WERI-Rb-1 (cell line): ENCODE measurements around the gene AAR2.

ENCODE experiments used
- DNase-seq: peaks from one replicate; pipeline ENCODE4 v3.0.0-alpha.2; 2020
- H3K27ac ChIP-seq: fragments of 250-450 bp; sonication (Bioruptor Pico); 2 replicates; pipeline ENCODE4 v1.5.1; 2020; ENCODE audit warnings: mild to moderate bottlenecking, moderate library complexity
- H3K27me3 ChIP-seq: fragments of 250-450 bp; sonication (Bioruptor Pico); 2 replicates; pipeline ENCODE4 v1.5.1; 2021; ENCODE audit warnings: mild to moderate bottlenecking, low read depth, moderate library complexity; ENCODE audit not compliant: insufficient read depth, severe bottlenecking
- H3K36me3 ChIP-seq: fragments of 250-450 bp; sonication (Bioruptor Pico); 2 replicates; pipeline ENCODE4 v1.5.1; 2020; ENCODE audit warnings: mild to moderate bottlenecking, moderate library complexity
- H3K4me3 ChIP-seq: 2 replicates; pipeline ENCODE4 v1.5.1; 2011; ENCODE audit warnings: low read depth, mild to moderate bottlenecking, control low read depth, low read length
- H3K9me3 ChIP-seq: fragments of 250-450 bp; sonication (Bioruptor Pico); 2 replicates; pipeline ENCODE4 v1.5.1; 2021; ENCODE audit warnings: mild to moderate bottlenecking, moderate library complexity; ENCODE audit not compliant: severe bottlenecking
- TF ChIP-seq, protein P1 (sequence below): IDR thresholded peaks from 2 replicates; pipeline ENCODE4 v1.5.1; 2011; ENCODE audit warnings: low read depth, mild to moderate bottlenecking, control low read depth, inconsistent platforms, low read length

The AAR2 gene

DNA sequence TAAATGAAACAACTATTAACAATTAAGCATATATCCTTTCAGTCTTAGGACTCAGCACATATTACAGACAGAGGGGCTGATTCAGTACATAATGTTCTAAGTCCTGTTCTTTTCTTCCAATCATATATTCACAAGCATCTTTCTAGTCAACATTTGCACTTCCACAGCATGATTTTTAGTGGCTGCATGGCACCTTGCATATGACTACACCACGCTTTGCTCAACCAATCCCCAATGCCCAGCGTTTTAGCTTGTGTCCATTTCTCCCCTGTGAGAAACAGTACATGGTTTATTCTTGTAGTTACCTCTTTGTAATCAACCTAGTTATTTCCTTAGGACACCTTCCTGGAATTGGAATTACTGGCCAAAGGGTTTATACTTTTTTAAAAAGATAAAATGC is 33.2 kb downstream of the AAR2 start:
- Histone ChIP-seq H3K36me3 (no peaks in the 10 kb centered on the region), H3K27ac (no peak overlapping the region), H3K9me3 (no peaks in the 10 kb centered on the region), H3K27me3 (no peaks in the 10 kb centered on the region), H3K4me3 (no peak overlapping the region)
- TF ChIP-seq, protein P1, sequence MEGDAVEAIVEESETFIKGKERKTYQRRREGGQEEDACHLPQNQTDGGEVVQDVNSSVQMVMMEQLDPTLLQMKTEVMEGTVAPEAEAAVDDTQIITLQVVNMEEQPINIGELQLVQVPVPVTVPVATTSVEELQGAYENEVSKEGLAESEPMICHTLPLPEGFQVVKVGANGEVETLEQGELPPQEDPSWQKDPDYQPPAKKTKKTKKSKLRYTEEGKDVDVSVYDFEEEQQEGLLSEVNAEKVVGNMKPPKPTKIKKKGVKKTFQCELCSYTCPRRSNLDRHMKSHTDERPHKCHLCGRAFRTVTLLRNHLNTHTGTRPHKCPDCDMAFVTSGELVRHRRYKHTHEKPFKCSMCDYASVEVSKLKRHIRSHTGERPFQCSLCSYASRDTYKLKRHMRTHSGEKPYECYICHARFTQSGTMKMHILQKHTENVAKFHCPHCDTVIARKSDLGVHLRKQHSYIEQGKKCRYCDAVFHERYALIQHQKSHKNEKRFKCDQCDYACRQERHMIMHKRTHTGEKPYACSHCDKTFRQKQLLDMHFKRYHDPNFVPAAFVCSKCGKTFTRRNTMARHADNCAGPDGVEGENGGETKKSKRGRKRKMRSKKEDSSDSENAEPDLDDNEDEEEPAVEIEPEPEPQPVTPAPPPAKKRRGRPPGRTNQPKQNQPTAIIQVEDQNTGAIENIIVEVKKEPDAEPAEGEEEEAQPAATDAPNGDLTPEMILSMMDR, result no peak
- no peak for DNase-seq

DNA sequence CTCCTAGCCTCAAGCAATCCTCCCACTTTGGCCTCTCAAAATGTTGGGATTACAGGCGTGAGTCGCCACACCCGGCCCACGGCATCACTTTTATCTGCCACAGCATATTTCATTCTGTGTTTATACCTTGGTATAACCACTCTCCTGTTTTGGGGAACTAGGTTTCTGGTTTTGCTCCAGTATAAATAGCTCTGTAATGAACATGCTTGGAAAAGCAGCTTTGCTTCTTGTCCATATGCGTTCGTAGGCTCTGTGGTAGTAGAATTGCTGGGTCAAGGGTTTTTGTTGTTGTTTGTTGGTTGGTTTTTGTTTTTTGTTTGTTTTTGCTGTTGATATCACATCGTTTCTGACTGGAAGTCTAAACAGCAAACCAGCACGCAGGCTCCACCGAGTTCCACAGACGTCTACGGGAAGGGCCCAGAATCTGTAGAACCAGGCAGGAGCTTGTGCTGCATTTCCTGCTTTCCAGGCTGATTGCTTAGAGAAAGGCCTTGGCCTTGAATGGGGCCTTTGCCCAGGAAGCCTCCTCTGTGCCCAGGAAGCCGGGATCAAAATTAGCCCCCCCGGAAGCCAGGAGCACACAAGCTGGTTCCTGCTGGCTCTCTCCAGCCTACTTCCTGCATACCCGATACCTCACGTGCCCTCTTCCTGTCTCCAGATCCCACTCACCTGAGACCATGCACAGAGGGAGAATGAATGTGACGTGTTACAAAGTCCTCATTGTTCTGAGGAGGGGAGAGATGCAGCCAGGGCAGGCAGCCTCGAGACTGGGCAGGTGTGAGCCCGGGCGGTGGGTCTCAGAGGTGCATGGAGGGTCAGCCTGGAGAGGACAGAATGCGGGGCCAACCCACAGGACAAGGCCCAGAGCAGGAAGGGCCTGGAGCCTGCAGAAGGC is 34.7 kb downstream of the AAR2 start:
- TF ChIP-seq, protein P1, result no peak
- Histone ChIP-seq H3K4me3 (no peak overlapping the region), H3K27ac (no peak overlapping the region), H3K27me3 (no peaks in the 10 kb centered on the region), H3K36me3 (no peaks in the 10 kb centered on the region), H3K9me3 (no peaks in the 10 kb centered on the region)
- peak; percentile 36 for DNase-seq

DNA sequence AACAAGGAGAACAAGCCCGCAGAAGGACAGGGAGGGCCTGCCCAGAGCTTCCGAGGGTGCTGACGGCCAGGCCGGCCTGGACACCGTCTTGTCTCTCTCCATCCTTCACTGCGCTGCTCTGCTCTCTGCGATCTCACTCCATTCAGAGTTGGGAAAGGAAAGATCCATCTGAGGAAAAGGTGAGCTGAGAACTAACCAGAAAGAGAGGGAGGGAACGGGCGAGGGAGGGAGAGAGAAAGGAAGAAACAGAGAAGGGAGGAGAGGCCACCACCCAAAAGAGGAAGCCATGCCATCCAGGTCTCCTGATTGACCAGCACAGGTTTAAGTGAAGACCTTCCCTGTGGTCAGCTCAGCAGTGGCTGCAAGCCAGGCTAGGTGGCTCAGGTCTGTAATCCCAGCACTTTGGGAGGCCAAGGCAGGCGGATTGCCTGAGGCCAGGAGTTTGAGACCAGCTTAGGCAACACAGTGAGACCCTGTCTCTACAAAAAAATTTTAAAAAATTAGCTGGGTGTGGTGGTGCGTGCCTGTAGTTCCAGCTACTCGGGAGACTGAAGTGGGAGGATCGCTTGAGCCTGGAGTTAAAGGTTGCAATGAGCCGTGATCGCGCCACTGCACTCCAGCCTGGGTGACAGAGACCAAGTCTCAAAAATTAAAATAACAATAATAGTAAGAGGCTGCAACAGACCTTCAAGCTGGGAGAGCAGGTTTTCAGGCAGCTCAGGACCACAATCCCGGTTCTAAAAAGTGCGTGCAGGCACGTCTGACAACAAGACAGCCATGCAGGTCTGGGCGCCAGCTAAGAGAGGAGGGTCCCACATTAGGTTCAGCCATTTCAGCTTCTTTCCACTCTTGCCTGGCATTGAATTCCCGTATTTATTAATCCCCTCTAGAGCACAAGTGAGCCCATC is 35.6 kb downstream of the AAR2 start:
- Histone ChIP-seq H3K9me3 (no peaks in the 10 kb centered on the region), H3K36me3 (no peaks in the 10 kb centered on the region), H3K4me3 (no peak overlapping the region), H3K27ac (no peak overlapping the region; the same call in 1 of the 2 replicates), H3K27me3 (no peaks in the 10 kb centered on the region)
- TF ChIP-seq, protein P1, result no peak
- no peak for DNase-seq

DNA sequence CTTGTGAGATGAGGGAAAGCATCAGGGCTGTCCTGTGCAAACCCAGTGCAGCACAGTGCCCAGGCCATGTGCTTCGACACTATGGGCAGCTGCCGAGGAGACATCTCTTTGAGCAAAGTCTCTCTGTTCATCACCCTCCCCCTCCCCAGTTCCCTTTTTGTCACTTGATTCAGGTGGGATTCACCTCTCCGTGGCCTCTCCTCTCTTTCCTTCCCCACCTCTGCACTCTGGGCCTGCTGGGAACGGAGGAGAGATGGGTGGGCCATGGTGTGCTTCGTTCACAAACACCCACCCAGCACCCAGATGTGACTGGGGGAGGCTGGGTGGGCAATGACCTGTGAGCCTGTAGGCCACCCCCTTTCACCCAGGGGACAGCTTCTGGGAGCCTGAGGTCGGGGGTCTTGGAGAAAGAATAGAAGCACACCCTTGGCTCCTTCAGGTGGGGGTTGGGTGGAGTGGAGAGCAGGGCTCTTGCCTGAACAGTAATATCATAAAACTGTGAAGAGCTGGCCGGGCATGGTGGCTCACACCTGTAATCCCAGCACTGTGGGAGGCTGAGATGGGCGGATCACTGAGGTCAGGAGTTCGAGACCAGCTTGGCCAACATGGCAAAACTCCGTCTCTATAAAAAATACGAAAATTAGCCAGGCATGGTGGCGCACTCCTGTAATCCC is 36.4 kb downstream of the AAR2 start:
- Histone ChIP-seq H3K27ac (no peak overlapping the region), H3K36me3 (no peaks in the 10 kb centered on the region), H3K9me3 (no peaks in the 10 kb centered on the region), H3K4me3 (no peak overlapping the region), H3K27me3 (no peaks in the 10 kb centered on the region)
- DNase-seq, result no peak
- TF ChIP-seq, protein P1, result no peak

DNA sequence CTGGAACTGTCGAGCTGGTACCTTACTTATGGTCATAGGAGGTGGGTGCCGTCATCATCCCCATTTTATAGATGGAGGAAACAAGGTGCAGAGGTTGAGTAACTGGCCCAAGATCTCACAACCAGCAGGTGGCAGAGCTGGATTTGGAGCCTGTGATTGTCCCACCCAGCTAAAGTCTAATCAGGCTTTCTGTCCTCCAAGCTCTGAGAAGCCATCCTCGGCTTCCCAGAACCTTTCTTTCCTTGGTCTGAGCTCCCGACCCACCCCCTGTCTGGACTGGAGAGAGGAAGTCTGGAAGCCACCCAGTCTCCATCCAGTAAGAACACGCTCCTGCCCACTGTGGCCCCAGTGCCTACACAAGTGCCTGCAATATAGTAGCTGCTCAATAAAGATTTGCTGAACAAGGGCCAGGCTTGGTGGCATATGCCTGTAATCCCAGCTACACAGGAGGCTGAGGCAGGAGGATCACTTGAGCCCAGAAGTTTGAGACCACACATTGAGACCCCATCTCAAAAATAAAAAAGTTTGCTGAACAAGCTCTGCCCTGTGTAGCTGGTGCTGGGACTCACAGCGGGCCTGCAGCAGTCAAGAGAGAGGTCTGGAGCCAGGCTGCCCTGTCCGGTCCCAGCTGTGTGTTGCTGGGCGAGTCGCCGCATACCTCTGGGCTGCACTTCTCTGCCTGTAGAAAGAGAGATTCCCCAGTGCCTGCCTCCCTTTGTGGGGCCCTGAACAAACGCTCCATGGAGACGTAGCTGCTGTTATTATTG is 37.3 kb downstream of the AAR2 start:
- Histone ChIP-seq H3K9me3 (no peaks in the 10 kb centered on the region), H3K27me3 (no peaks in the 10 kb centered on the region), H3K4me3 (no peak overlapping the region), H3K36me3 (no peaks in the 10 kb centered on the region), H3K27ac (no peak overlapping the region)
- DNase-seq, result peak; percentile 23
- TF ChIP-seq, protein P1, result peak; percentile 48
